GM21515 (cell line): ENCODE measurements around the gene PIGO.

Experiments
- ATAC-seq: cut with Tn5 transposase; IDR thresholded peaks from one replicate; pipeline ENCODE4 v1.9.1; 2021; ENCODE audit not compliant: unreplicated experiment

Gene PIGO

DNA sequence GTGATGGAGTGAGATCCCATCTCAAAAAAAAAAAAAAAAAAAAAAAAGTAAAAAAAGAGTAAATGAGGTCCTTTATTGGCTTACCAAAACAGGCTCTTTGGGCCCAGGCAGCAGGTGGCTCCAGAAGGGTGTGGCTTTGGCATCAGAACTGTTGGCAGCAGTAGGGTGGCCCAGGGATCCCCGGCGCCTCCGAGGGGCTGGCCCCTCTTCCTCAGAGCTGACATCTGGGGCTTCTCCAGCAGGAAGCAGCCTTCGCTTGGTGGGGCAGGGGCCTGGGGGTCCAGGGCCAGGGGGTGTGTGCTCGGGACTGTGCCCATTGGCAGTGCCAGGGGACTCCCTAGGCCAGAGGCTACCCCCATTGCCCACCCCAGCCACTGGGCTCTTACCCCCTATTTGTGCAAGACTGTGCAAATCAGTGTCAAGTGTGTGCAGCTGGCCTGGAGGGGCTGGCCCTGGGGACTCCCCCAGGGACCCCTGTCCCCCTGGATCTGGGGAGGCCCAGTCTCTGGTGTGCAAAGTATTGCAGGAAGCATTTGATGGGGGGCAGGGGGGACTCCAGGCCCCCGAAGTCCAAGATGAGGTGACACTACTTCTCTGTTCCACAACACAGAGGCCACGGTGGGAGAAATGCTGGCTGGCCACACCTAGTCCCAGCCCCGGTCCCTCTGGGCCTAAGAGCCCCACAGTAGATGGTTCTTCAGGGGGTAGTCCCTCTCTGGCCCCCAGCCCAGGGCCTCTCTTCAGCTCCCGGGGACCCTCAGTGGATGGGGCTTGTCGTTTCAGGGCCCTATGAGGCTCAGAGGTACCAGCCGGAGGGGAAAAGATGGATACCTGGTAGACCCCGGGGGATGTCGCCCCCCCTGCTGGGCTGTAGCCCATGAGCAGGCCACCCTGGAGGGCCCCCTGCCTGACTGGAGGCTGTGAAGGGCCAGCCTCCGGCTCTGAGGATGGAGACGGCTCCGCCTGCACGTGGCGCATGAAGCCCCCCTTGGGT, 11.2 kb upstream of the PIGO start:
- ATAC-seq = no peak

DNA sequence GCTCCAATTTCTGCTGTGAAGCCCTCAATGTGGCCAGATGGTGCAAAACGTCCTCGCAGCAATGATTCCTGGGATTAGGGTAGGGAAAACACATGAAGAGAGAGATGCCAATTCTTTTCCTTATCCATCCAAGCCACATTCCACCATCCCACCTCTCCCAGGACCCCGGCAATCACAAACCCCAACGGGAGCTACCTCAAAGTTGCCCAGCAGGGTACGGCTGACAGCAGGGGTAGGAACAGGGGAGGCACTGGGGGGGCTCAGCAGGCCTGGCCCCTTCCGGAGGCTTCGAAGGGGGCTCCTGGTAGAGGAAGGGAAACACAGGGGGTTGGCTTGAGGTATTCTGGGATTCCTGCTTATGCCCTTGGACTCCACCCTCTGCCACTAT, 9.9 kb upstream of the PIGO start:
- ATAC-seq = no peak

DNA sequence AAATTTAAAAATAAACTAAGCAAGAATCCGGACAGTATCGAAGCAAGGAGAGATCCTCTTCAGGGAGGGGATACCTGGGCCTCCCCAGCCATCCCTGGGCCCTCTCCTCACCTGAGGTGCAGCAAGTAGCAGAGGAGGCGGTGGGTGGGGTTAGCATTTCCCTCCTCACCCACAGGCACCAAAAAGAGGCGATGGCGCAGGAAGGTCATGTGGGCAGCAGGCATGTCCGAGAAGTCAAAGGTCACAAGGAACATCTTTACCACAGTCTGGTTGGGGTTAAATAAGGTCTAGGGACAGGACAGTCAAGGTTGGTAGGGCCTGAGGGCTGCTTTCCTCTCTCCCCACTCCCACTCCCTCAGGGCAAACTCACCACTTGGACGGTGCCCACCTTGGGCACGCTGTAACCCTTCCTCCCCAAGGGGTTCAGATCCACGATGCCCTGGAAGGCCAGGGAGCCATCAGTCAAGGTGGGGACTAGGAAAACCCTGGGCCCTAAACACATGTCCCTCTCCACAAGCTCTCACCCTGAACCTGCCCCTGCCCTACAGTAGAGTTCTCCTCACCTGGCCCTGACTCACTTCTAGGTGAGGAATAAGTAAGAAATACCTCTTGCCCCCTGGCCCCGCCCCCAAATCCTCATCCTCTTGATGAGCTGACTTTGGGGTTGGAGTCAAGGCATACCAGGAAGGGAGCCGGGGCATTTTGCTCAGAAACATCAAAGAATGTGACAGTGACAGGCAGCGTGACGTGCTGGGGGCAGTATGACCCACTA, 9.4 kb upstream of the PIGO start:
- ATAC-seq = no peak

DNA sequence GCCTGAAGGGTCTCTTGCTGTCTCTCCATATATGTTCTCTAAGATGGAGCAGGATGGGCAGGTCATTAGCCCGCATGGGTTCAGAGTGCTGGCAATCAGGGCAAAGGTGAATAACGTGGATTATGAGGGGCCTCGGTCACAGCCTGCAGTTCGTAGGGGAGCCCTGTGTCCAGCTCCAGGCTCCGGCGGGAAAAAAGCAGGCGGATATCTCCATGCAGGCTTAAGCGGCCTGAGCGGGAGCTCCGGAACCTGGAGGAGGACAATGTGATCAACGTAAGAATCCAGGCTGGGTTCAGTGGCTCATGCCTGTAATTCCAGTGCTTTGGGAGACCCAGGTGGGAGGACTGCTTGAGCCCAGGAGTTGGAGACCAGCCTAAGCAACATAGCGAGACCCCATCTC, 8.7 kb upstream of the PIGO start:
- ATAC-seq = no peak

DNA sequence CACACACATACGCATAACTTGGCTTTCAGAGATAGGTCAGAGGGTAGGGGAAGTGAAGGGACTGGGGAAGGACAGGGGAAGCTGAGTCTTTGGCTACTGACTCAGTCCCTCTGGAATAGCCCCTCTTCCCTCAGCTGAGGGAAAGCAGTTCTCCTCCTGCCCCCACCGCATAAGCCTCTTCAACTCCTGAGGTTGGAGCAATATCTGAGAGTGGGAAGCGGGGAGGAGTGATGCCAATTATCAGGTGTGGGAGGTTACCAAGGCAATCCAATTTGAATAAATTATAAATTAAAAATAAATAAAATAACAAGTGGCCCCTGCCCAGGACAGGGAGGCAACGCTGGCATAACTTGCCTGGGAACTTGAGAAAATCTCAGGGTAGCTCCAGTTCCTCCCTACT, 8.2 kb upstream of the PIGO start:
- ATAC-seq = no peak

DNA sequence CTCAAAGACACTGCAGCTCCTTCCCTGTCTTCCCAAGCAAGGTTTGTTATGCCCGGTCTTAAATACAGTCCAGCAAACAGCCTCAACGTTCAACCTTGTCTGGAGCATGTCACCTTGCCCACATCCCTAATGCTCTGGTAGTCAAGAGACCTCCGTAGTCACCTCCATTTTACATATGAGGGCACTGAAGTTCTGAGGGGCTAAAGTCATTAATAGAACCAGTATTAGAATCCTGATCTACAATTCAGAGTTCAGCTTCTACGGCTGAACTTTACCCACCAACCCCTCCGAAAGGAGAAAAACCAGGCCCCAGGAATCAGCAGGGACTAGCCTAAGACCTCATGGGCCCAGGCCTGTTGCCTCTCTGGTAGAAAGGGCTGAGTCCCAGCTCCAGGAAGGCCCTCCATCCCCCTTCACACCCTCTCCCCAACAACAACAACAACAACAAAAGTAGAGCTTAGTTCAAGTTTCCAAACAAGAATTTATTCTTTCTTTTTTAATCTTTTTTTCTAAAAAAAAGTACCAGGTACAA, 7.3 kb upstream of the PIGO start:
- ATAC-seq = no peak

DNA sequence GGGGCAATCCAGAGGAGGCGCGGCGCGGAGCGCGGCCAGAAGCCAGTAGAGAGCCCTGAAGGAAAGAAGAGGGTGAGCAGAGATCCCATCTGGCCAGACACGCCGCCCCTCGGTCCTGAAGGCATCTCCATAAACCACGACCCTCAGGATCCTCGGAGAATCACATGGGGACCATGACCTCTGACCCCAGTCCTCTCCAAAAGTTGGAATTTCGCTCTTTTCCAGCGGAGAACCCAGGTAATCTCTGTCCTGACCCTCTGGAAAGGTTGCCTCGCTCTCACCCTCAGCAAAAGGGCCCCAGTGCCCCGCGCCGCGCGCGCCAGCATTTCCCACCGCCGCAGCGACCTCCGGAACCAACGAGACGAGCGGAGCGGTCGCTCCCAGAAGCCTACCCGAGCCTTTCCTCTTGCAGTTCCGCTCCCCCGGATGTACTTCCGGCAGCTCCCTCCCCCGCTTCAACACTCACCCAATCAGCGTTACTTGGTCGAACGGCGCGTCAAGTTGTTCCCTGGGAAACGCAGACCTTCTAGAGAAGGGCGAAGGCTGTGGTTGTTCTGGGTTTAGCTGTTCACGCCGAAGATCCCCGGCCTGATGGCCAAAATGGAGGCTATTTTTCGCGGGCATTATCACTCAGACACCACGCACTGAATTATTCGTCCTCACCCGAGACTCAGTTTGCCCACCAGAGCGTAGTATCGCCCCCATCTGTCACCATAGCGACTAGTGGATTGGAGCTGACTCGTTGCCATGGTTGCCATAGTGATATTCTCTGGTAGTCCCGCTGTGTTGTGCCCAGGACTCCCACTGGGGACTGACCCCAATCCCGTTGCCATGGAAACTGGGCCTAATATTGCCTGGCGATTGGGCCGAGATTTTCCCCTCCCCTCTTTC, 6.6 kb upstream of the PIGO start, which contains the start of gene STOML2:
TSS of gene STOML2 (minus strand) at position 363 of the 891 bp plus-strand sequence. CDS start at position 326, 37 bp downstream.
- ATAC-seq = peak; percentile 91

DNA sequence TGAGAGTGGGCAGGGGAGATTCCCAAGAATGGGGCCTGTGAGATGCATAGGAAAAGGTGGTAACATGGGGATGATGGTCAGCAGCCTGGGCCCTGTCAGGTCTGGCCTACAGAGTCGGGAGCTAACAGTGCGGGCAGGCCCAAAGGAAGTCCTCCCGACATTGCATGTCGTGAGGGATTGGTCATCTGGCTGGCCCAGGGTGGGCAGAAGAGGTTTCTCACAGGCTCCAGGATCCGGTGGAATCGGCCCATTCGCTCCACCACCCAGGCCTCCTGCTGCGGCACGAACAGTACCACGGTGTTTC, 6.0 kb upstream of the PIGO start:
- peak; percentile 9 for ATAC-seq

DNA sequence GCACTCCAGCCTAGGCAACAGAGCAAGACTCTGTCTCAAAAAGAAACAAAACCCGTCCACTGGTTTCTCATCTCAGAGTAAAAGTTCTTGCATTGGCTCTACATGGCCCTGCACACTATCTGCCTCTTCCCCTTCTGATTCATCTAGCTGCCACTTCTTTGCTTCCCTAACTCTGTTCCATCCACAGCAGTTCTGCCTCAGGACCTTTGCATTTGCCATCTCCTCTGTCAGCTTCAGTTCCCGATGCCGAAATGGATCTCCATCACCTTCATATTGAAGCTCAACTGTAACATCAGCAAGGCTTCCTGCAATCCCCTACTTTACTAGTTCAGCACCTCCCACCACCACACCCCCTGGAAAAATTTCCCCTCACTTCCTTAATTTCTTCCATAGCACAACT, 1.2 kb upstream of the PIGO start:
- ATAC-seq = no peak

DNA sequence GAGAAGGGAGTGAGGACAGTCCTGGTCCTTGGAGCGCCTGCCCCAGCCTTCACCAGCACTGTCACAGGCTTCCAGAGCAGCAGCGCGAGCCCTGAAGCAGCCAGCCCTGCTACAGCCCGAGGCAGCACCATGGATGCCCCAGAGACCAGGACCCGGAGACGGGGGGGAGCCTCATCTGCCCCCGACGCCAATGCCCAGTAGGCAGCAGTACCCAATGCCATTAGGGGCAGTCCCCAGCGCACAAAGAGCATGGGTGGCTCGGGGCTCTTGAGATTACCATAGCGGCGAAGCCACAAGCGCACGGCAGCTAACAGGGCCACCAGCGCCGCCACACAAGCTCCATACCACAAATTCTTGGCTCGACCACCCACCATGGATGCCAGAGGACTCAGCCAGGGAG, 4.9 kb downstream of the PIGO start:
- ATAC-seq = no peak

DNA sequence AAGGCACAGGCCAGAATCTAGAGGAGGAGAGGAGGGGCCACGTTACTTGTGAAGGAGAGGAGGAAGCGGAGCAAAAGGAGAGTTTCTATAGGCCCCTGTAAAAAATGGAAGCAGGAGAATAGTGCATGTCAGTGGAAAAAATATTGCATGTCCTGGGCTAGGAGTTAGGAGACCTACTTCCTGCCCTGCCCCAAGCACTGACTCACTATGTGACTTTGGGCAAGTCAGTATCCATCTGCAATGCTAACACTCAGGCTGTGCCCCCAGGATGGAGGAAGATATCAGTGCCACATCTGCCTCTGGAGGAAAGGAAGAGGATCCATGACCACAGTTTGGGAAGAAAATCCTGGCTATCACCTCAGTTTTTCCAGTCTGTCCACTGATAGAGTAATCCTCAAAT, 7.0 kb downstream of the PIGO start:
- ATAC-seq = no peak

DNA sequence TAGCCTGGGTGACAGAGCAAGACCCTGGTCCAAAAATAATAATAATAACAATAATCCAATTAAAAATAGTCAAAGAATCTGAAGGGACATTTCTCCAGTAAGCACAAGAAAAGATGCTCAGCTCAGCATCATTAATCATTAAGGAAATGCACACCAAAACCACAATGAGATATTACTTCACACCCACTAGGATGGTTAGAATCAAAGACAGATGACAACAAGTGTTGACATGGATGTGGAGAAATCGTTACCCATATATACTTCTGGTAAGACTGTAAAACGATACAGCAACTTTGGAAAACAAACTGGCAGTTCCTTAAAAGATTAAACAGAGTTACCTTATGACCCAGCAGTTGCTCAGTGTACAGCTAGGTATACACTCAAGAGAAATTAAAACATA, 11.3 kb downstream of the PIGO start:
- ATAC-seq = no peak

DNA sequence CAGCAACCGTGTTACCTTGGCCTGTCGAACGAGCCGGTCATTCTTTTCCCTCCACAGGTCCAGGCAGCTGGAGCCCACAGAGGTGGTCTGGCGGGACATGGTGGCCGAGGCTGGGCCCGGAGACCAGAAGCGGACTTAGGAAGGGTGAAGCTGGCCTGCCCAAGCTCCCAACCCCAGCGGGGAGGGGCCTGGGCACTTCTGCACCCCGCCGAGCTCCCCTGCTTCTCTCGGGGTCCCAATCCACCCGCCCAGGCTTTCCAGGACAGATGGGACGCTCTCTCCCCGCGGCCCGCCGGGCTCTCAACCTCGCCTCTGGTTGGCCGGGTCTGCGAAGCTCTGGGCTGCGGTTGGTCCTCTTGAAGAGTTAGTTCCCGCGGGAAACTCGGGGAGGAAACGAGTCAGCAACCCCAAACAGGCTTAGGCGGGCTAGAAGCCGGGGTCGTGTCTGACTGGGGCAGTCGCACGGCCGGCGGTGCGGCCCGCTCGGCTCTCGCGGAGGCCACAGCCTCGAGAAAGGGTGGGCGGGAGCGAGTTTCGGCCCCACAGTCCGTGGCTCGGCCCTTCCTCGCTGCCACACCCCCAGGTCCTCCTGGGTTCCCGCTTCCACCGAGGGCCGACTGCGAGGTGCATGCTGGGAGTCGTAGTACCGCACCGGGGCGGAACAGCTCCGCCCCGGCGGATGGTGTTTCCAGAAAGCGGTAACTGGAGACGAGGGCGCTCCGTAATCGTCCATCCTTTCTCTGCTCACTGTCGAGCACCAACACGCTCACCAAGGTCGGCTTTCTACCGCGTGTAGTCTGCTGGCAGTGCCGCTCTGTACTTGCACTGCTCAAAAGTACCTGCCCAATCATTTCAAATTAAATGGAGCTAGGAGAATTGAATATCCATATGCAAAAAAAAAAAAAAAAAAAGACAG, 16.7 kb downstream of the PIGO start, which contains the start of gene FANCG:
TSS of gene FANCG (minus strand) at position 517 of the 916 bp plus-strand sequence. CDS start at position 99, 418 bp downstream.
- ATAC-seq = peak; percentile 83

DNA sequence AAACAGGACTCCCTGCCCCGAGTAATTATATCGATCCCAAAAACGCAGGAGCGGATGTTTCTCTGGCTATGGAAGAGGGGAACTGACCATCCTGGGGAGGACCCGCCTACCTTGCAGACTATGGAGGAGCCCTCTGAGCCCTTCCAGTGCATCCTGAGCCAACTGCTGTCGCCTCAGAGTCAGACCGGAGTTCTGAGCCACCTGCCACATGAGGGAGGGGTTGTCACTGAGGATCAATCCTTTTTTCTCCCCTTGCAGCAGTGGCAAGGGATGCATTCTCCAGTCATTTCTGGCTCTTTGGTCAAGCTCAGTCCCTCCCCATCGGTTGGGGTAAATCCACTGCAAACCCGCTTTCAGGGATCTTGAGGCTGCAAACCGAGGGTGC, 17.4 kb downstream of the PIGO start:
- no peak for ATAC-seq

DNA sequence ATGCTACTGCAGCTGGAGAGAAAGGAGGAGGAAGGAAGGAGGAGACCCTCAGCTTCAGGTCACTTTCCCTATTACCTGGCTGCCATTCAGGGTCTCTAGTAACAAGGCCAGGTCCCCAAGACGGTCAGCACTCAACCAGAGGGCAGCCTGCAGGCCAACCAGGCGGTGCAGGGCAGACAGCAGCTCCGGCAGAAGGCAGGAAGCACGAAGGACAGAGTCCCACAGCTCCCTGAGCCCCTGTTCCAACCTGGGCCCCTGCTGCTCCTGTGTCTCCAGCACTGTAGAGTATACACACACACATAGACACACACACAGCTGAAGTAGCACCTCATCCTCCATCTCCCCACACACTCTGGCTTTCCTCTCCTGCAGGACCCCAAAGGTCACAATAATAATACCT, 18.3 kb downstream of the PIGO start:
- ATAC-seq = no peak

DNA sequence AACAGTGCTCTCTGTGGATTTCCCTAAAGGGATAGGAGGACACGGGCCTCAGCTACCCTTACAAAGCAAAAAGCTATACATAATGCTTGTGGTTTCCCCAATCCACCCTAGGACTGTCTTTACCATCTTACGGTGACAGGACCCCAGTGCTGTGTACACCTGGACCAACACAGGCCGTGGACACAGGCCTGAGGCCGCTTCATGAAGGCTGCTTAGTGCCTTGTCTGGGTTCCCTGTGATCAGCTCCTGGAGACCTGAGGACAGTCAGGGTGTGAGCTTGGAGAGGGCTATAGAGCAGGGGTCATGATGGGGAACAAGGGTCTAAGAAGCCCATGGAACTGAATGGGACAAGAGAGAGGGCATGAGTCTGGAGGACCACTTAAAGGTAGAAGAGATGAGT, 19.5 kb downstream of the PIGO start:
- no peak for ATAC-seq

DNA sequence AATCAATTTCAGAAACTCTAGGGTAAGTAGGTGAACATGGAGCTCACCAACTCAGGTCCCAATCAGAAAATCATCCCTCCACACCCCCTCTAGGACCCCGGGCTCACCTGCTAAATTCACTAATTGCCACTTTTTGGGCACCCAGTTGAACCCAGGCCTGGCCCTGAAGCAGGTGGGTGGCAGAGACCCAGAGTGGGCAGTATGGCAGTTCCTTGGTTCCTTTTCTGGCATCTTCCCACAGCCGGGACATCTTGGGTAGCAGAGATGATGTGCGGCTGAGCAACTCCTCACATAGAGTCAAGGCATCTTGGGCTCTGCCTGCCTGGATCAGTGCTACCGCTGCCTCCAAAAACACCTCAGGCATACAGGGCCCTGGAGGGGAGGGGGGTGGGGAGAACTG, 21.0 kb downstream of the PIGO start:
- ATAC-seq = no peak

DNA sequence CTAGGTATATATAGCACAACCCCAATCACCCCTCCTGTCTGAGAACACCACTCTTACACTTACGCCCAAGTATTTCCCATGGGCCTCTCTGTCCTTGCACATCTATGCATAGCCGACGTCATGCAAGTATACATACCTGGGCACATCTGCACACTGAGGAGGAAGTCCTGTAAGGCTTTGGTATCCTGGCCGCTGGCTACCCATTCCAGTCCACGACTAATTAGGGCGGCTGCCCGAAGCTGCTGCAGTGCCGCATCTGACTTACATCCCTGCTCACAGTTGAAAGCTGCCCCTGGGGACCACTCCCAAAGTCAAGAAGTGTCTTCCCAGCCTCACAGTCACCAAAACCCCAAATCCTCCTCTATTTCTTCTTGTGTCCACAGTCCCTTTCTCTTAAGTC, 21.6 kb downstream of the PIGO start:
- no peak for ATAC-seq

DNA sequence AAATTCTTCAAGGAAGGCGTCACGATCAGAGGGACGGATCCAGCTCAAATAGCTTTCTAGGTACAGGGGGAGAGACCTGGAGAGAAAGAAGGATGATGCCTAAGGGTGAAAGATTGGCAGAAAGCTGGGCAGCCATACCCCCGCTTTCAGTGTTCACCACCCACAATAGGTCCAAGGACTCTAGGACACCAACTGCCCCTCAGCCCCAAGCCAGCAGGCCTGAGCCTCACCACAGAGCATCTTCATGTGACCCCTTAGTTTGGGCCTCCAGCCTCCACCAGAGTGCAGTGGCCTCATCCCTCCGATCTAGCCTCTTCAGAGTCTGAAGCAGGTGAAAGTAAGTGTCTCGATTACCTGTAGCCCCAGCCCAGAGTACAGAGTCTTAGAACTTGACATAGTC, 22.2 kb downstream of the PIGO start:
- ATAC-seq = no peak

DNA sequence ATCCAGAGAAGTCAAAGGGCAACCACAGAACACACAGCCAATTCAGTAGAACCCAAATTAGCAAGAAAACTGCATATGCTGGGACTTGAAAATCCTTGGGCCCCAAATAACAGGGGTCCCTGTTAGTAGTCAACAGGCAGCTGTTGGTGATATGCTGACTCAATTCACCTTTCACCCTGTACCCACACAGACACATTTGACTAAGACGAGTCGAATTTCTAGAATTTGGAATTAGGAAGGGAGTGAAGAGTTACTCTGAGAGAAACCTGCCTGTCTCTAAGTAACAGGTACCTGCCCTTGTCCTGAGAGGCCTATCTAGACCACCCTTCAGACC, 23.1 kb downstream of the PIGO start:
- no peak for ATAC-seq
